ENCODE results near the gene SCG5. TPM values are rescaled to one million over a fixed set of nuclear protein-coding genes. Genes with fewer than 3 reads are reported as not detected.

SCG5 gene
- total and polyA plus RNA-seq, 2 donors from 2014 or later: 1.3 to 1.6 TPM

- no peaks in the 10 kb centered on the region for H3K36me3 ChIP-seq (ENCODE audit: control insufficient read depth in 2 of 3, insufficient read depth in 3 of 3, low read length in 3 of 3)
- intact Hi-C loops (cut with DNase I): no loop called here
- H3K9ac ChIP-seq (ENCODE audit: low read length in 3 of 3): no peak overlapping the region
- TF ChIP-seq, protein P1, sequence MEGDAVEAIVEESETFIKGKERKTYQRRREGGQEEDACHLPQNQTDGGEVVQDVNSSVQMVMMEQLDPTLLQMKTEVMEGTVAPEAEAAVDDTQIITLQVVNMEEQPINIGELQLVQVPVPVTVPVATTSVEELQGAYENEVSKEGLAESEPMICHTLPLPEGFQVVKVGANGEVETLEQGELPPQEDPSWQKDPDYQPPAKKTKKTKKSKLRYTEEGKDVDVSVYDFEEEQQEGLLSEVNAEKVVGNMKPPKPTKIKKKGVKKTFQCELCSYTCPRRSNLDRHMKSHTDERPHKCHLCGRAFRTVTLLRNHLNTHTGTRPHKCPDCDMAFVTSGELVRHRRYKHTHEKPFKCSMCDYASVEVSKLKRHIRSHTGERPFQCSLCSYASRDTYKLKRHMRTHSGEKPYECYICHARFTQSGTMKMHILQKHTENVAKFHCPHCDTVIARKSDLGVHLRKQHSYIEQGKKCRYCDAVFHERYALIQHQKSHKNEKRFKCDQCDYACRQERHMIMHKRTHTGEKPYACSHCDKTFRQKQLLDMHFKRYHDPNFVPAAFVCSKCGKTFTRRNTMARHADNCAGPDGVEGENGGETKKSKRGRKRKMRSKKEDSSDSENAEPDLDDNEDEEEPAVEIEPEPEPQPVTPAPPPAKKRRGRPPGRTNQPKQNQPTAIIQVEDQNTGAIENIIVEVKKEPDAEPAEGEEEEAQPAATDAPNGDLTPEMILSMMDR (IDR thresholded peaks at IDR 0.05; ENCODE audit: borderline replicate concordance, extremely low read depth, insufficient read depth): no peak
- DNase-seq (no peak), FAIRE-seq (no peak)
- H3K27ac ChIP-seq (ENCODE audit: low read depth in 2 of 2, low read length in 2 of 2): no peak overlapping the region
- H3K9me3 ChIP-seq (ENCODE audit: control insufficient read depth in 2 of 3, insufficient read depth in 1 of 3, low read length in 3 of 3): no peaks in the 10 kb centered on the region
- no peaks in the 10 kb centered on the region for H3K4me1 ChIP-seq (ENCODE audit: control insufficient read depth in 2 of 3, insufficient read depth in 2 of 3, low read depth in 1 of 3, low read length in 3 of 3)
- H3K4me3 ChIP-seq (ENCODE audit: low read length in 3 of 3): no peak overlapping the region
- no peaks in the 10 kb centered on the region for H3K27me3 ChIP-seq (ENCODE audit: control insufficient read depth, insufficient read depth, low read length)
Measured at GRCh38 chr15:32700501-32701150, 59.1 kb downstream of the SCG5 start.

- no peaks in the 10 kb centered on the region for H3K9me3 ChIP-seq (ENCODE audit: control insufficient read depth in 2 of 3, insufficient read depth in 1 of 3, low read length in 3 of 3)
- TF ChIP-seq, protein P1 (IDR thresholded peaks at IDR 0.05; ENCODE audit: borderline replicate concordance, extremely low read depth, insufficient read depth): no peak
Measured at GRCh38 chr15:32701863-32702262, 60.4 kb downstream of the SCG5 start.

DNA sequence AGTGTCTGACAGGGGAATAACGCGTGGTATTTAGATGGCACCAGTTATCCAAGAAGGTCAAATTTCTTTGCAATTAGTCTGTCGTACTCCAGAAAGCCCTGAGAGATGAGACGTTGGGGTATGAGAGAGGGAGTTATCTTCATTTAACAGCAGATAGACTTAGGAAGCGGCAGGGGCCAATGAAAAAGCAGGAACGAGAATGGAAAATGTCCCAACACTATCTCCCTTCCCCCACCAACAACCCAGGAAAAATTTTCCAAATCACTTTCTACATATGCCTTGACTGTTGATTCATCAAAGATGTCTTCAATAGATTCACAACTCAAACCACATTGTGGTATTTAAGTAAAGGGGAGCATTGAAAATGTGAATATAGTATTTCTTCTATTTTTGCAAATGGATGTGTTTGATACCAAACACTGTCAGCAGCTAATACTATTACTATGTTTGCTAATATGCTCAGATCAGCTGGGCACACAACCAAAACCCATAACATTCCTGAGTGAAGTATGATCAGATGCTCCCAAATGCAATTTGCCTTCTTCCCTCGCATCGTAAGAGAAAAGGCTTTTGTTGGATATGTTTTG, 63.0 kb downstream of the SCG5 start:
- Histone ChIP-seq H3K4me1 (ENCODE audit: control insufficient read depth in 2 of 3, insufficient read depth in 2 of 3, low read depth in 1 of 3, low read length in 3 of 3) (no peaks in the 10 kb centered on the region), H3K36me3 (ENCODE audit: control insufficient read depth in 2 of 3, insufficient read depth in 3 of 3, low read length in 3 of 3) (no peaks in the 10 kb centered on the region), H3K4me3 (ENCODE audit: low read length in 3 of 3) (no peak overlapping the region), H3K27ac (ENCODE audit: low read depth in 2 of 2, low read length in 2 of 2) (no peak overlapping the region), H3K9me3 (ENCODE audit: control insufficient read depth in 2 of 3, insufficient read depth in 1 of 3, low read length in 3 of 3) (no peaks in the 10 kb centered on the region), H3K9ac (ENCODE audit: low read length in 3 of 3) (no peak overlapping the region), H3K27me3 (ENCODE audit: control insufficient read depth, insufficient read depth, low read length) (no peaks in the 10 kb centered on the region)
- intact Hi-C loops (cut with DNase I): no loop called here
- DNase-seq: no peak
- TF ChIP-seq, protein P1 (IDR thresholded peaks at IDR 0.05; ENCODE audit: borderline replicate concordance, extremely low read depth, insufficient read depth): no peak
- no peak for FAIRE-seq

More at GRCh38 chr15:32701863-32702262, 60.4 kb downstream of the SCG5 start:
- no peak overlapping the region for H3K27ac ChIP-seq (ENCODE audit: low read depth in 2 of 2, low read length in 2 of 2)
- FAIRE-seq (no peak), DNase-seq (no peak)
- intact Hi-C loops (cut with DNase I): no loop called here
- no peaks in the 10 kb centered on the region for H3K4me1 ChIP-seq (ENCODE audit: control insufficient read depth in 2 of 3, insufficient read depth in 2 of 3, low read depth in 1 of 3, low read length in 3 of 3)
- H3K27me3 ChIP-seq (ENCODE audit: control insufficient read depth, insufficient read depth, low read length): no peaks in the 10 kb centered on the region
- no peaks in the 10 kb centered on the region for H3K36me3 ChIP-seq (ENCODE audit: control insufficient read depth in 2 of 3, insufficient read depth in 3 of 3, low read length in 3 of 3)
- H3K4me3 ChIP-seq (ENCODE audit: low read length in 3 of 3): no peak overlapping the region
- no peak overlapping the region for H3K9ac ChIP-seq (ENCODE audit: low read length in 3 of 3)
